Measurements from ENCODE around the gene GMEB2. TPM values are rescaled to one million over a fixed set of nuclear protein-coding genes. Genes with fewer than 3 reads are reported as not detected.

GMEB2 gene
- total RNA-seq, 1 experiment from 2014 or later, result 15.0 TPM

DNA sequence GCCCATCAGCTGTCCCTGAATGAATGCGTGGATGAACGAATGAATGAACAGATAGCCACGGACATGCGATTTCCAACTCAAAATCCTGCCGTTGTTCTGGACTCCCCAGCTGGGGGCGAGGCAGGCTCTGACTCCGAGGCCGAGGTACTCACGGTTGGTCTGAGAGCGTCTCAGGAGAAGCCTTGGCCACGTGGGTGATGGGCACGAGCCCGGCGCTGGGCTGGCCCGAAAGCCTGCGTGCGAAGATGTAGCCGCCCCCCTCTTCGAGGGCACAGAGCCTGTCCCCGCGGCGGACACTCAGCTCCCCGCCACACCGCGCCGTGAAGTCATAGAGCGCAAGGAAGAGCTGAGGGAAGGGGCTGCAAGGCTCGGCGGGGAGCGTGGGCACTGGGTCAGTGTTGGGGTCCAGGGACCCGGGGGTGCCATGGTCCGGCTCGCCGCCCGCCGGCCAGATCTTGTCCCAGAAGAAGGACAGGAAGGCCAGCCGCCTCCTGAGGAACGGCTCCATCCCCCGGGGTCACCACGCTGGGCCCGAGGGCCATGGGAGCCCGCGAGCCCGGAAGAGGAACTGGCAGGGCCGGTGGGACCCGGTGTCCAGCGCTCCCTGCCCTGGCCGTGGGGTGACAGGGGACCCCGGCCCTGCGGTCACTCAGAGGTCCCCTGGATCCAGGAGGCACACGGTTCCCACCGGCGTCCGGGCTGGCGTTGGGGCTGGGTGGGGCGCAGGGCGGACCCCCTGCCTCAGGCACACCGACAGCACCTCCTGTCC, 79.8 kb downstream of the GMEB2 start:
- DNase-seq (ENCODE audit: low spot score), result no peak

DNA sequence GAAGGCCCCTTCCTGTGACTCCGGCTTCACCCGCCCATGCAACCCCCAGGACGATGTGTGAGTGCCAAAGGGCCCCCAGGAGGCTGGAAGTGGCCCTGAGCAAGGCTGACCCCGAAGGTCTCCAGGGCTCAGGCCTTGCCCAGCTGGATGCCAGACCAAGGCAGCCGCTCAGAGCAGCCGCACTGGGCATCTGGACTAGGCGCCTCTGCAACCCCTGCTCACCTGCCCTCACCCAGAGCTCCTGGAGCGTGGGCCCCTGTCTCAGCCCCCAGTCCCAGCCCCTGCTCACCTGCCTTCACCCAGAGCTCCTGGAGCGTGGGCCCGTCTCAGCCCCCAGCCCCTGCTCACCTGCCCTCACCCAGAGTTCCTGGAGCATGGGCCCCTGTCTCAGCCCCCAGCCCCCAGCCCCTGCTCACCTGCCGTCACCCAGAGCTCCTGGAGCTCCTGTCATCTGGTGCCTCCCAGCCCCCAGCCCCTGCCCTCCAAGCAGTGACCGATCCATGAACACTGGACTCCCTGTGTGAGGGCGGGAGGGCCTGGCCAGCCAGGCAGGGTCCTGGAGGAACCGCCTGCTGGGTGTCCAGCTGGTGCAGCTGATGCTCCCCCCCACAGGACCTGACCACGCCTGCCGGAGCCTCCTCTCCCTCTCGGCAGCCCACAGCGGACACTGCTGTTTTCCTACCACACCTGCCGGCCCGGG, 80.5 kb downstream of the GMEB2 start:
- DNase-seq (ENCODE audit: low spot score), result no peak

DNA sequence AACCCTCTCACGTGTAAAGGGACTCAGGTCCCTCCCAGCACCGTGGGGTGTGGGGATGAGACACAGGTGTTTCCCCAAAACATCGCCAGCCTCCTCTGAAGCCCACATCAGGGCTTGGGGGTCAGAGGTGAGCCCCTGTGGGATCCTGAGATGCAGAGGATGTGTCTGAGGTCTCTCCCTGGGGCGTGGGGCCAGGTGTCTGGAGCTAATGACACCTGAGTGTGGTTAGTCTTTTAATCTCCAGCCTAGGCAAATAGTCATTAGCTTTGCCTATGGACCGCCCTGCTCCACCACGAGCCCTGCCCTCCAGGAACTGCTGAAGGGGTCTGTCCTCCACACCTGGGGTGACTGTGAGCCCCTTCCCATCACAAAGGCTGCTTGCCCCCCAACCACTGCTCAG, 81.1 kb downstream of the GMEB2 start:
- DNase-seq (ENCODE audit: low spot score), result no peak

DNA sequence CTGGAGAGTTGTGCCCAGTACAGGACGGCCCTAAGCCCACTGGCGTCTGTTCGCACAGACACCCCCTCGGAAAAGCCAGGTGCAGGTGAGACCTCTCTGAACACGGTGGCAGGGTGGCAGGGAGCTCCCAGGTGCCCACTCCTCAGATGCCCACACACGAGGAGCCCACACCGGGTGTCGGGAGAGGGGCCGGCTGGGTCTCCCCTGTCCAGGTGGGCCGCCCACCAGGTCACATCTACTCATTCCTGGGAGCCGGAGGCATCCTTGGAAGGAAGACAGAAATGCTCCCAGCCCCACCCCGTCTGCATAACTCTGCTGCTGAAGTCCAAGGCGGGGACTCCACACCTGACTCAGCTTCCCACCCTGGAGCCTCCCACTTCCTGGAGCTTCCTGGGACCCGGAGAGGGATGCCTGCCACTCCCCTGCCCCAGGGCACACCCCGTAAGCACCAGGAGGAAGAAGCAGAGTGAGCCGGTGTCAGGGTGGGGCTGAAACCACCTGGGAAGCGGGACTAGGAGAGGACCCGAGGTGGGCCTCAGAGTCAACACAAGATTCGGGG, 81.9 kb downstream of the GMEB2 start:
- DNase-seq (ENCODE audit: low spot score), result peak; percentile 93

DNA sequence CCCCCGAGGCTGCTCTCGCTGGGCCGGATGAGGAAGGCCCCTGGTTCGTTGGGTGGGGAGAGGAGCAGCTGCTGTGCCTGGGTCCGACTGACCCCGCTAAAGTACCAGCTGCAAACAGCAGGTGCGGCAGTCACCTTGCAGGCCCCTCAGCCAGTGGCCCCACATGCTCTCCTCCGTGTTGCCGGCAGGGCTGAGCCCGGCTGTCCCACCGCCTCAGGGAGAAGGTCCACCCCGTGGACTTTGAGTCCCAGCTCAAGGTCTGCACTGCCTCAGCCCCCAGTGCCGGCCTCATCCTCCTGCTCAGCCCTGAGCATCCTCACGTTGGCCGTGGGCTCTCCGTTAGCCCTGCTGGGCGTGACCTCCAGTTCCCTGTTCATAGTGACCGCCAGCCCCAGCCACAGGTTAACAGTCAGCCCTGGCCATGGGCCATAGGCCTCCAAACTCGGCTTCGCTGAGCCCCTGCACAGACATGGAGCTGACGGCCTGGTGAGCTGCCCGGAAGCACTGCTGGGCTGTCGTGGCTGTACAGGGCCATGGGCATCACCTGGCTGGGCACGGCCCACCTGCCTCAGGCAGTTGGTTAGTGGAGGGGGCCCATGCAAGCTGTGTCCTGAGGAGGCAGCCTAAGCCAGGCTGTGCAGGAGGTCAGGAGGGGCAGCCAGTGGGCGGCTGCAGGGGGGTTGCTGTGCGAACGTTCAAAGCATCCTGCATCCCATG, 82.5 kb downstream of the GMEB2 start:
- DNase-seq (ENCODE audit: low spot score), result no peak

DNA sequence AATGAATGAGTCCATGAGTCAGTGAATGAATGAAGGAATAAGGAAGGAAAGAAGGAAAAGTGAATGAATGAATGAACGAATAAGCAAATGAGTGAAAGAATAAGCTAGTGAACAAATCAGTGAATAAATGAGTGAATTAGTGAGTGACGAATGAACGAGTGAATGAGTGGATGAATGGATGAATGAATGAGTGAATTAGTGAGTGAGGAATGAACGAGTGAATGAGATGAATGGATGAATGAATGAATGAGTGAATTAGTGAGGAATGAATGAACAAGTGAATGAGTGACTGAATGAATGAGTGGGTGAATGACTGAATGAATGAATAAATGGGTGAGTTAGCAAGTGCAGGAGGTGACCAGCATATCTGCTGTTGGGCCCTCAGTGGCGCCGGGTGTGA, 83.2 kb downstream of the GMEB2 start:
- DNase-seq (ENCODE audit: low spot score), result no peak

DNA sequence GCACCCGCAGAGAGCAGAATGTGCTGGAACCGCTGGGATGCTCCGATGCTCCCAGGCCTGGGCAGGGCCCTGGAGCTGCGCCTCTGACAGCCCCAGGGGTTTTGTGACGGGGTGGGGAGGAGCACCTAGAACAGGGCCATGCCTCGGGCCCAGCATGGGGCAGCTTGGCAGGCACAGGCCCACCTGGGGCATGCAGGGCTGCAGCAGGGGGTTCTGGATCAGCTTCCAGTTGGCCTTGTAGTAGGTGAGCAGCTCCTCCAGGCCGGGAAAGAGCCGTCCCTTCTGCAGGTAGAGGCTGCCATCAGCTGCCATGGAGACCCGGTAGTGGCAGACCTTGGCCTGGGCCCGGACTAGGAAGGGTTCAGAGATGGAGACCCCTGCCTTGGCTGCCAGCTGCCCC, 83.8 kb downstream of the GMEB2 start:
- DNase-seq (ENCODE audit: low spot score), result no peak

DNA sequence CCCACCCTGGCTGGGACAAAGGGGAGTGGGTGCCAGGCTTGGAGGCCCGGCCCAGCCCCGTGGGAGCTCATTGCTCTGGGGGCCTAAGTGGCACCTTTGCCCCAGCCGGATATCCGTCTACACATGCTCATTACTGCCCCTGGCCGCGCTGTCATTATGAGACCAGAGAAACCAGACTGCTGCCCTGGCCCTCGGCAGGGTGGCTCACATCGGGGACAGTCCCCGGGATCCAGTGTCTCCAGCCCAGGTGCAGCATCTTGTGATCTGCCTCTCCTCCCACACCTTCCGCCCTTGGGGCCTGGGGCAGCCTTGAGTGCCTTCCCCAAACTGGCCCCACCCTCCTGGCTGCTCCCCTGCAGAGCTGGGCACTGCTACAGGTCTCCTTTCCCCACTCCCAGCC, 84.2 kb downstream of the GMEB2 start:
- no peak for DNase-seq (ENCODE audit: low spot score)

DNA sequence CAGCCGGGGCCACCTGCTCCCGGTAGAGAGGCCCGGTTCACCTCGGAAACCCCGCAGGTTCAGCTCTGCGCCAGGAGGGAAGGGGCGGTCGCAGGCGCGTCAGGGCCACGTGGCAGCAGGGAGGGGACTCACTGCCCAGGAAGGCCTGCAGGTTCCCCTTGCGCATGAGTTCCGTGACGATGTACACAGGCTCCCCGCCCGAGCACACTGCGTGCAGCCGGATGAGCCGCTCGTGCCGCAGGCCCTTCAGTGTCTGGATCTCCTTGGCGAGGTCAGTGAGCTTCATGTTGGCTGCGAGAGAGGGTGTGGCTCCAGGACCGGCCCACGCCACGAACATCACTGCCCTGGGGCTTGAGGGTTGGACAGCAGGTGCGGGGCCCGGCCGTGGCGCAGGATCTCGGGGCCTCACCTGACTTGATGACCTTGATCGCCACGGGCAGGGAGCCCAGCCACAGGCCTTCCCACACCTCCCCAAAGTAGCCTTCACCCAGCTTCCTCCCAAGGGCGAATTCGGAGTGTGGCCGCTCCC, 84.8 kb downstream of the GMEB2 start:
- DNase-seq (ENCODE audit: low spot score), result no peak

DNA sequence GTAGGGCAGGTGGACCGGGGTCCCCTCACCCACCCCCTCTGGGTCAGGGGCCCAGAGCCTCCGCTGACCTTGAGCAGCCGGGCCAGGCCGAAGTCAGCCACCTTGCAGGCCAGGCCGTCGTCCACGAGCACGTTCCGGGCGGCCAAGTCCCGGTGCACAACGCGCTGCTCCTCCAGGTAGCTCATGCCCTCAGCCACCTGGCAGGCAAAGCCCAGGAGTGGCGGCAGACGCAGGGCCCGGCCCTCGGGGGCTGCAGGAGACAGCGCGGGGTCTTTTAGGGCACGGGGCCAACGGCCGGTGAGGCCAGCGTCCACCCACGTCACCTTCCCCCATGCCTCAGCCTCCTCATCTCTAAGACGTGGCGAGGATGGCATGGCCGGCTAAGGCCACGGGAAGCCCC, 85.5 kb downstream of the GMEB2 start:
- DNase-seq (ENCODE audit: low spot score), result no peak

DNA sequence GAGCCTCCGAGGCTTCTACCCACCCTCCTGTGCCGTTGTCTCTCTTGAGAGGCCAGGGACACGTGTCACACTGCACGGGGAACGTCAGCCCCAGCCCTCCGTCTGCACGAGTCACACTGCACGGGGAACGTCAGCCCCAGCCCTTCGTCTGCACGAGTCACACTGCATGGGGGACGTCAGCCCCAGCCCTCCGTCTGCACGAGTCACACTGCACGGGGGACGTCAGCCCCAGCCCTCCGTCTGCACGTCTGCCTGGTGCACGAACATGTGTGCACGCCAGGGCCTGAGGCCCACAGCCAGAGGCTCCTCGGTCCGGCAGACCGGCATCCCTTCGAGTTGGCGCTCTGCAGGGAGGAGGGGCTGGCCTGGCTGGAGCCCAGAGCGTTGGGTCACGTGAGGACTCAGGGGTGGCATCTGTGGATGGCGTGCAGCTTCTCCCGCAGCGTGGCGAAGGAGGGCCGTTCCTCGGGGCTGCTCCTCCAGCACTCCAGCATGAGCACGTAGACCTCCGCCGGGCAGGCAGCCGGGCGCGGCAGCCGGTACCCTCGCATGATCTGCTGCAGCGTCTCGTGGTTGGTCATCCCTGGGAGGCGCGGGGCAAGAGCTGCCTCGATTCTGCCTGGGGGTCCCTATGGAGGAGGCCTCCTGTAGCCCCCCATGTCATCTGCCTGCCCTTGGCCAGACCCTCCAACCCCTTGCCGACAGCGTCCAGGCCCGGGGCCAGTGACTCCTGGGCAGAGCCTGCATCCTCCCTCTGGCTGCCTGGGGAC, 86.3 kb downstream of the GMEB2 start:
- DNase-seq (ENCODE audit: low spot score), result no peak

DNA sequence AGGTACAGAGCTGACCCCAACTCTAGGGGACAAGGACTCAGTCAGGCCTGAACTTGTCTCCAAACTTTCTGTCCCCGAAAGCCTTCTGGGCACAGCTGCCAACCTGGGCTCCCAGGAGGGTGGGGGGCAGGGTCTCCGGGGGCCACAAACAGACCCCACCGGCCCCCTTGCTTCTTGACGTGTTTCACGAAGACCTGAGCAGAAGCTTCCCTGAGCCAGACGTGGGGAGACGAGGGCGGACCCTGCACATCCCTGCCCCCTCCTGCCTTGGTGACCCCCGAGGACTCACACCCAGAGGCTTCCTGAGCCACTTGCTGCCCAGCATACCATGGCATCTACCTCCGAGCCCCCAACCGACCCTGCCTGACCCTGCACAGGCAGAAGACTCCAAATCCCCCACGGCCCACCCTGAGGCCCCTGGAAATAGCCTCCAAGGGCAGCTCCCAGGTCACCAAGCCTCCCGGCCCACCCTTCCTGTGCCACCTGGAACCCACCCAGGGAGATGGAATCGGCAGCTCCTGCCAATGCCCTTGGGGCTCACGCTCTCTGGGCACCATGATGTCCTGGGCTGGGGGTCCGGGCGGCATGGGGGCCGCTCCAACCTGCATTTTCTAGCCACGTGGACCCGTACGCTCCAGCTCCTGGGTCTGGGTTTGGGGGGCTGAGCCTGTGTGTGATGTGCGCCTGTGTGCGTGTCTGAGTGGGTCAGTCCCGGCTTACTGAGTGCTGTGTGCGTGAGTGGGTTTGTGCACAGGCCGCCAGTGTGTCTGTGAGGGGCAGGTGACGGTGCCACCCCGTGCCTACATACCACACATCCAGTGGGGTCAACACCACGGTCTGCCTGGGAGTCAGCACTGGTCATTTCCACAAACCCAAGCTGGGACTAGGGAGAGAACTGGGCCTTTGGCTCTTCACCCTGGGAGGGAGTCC, 87.2 kb downstream of the GMEB2 start:
- no peak for DNase-seq (ENCODE audit: low spot score)

DNA sequence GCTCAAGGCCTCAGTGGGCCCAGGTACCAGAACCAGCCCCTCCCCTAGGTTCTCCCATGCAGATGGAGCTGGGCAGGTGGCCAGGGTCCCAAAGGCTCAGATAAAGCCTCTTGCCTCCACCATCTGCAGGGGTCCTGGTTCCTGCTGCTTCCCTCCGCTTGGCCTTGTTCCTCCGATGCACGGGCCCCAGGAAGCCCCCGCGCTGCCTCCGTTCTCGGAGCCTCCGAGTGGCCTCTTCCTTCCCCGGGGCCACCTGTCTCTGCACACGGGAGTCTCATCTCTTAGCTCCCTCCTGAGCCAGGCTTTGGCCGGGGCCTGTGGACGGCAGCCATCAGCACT, 87.8 kb downstream of the GMEB2 start:
- no peak for DNase-seq (ENCODE audit: low spot score)

DNA sequence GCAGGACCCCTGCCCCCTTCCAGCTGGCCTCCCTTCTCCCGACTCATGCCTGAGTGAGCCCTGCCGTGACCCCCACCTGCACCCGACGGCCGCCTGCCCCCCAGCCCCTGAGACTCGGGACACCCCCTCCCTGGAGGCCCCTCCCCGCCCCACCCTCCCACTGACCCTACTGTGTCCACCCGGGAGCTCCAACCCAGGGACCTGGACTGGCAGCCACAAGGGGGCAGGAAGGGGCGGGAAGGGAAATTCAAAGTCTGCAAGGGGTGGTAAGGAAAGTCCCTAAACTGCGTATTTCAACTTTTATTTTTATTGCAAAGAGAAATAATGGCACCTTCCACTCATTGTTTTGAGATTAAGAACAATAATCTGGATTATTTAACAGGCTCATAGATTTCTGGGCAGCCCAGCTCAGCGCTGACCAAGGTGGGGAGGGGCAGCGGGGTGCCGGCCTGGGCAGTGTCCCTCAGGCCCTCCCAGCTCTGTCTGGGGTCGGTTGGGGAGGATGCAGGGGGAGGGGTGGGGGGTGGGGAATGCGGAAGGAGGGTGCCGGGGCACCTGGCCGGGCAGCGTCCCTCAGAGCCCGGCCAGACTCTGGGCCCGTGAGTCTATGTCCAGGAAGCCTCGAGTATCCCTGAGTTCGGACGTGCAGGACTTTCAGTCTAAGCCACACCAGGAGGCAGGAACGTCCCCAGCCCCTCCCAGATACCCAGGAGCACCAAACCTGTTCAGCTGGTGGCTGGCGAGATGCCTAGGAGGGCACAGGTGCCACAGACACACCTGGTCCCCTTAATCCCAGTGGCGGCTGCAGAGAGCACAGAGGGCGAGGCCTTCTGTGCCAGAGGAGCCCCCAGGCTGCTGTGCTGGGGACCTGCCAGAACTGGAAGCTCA, 88.5 kb downstream of the GMEB2 start:
- DNase-seq (ENCODE audit: low spot score), result peak; percentile 63

Other genes starting within 250 kb of the GMEB2 start
- gene KCNQ2, start 154.4 kb downstream of the GMEB2 start, total RNA-seq (2014; rRNA removed; shearing (Covaris generic)), result 0.31 and 0.36 TPM in 2 replicates
- 88.1 and 91.0 TPM in 2 replicates for gene EEF1A2, start 128.0 kb downstream of the GMEB2 start, total RNA-seq (2014; rRNA removed; shearing (Covaris generic))
- 67.4 and 70.6 TPM in 2 replicates for gene PPDPF, start 106.3 kb downstream of the GMEB2 start, total RNA-seq (2014; rRNA removed; shearing (Covaris generic))
- gene PTK6, start 89.7 kb downstream of the GMEB2 start, total RNA-seq (2014; rRNA removed; shearing (Covaris generic)), result 2.0 and 2.4 TPM in 2 replicates
- not detected in 2 replicates for gene SRMS, start 79.4 kb downstream of the GMEB2 start, total RNA-seq (2014; rRNA removed; shearing (Covaris generic))
- 1.8 and 2.9 TPM in 2 replicates for gene FNDC11, start 72.9 kb downstream of the GMEB2 start, total RNA-seq (2014; rRNA removed; shearing (Covaris generic))
- gene HELZ2, start 52.9 kb downstream of the GMEB2 start, total RNA-seq (2014; rRNA removed; shearing (Covaris generic)), result 17.1 and 17.2 TPM in 2 replicates
- gene STMN3, start 26.3 kb upstream of the GMEB2 start, total RNA-seq (2014; rRNA removed; shearing (Covaris generic)), result 2.2 and 2.6 TPM in 2 replicates
- 17.8 and 22.2 TPM in 2 replicates for gene RTEL1, start 31.2 kb upstream of the GMEB2 start, total RNA-seq (2014; rRNA removed; shearing (Covaris generic))
- gene TNFRSF6B, start 69.6 kb upstream of the GMEB2 start, total RNA-seq (2014; rRNA removed; shearing (Covaris generic)), result 2.4 and 3.4 TPM in 2 replicates
- gene ARFRP1, start 80.9 kb upstream of the GMEB2 start, total RNA-seq (2014; rRNA removed; shearing (Covaris generic)), result 61.1 and 65.7 TPM in 2 replicates
- 29.8 and 33.2 TPM in 2 replicates for gene ZGPAT, start 80.9 kb upstream of the GMEB2 start, total RNA-seq (2014; rRNA removed; shearing (Covaris generic))
- gene LIME1, start 109.6 kb upstream of the GMEB2 start, total RNA-seq (2014; rRNA removed; shearing (Covaris generic)), result 53.8 and 59.0 TPM in 2 replicates
- gene SLC2A4RG, start 112.7 kb upstream of the GMEB2 start, total RNA-seq (2014; rRNA removed; shearing (Covaris generic)), result 88.0 and 97.9 TPM in 2 replicates
- gene ZBTB46, start 204.2 kb upstream of the GMEB2 start, total RNA-seq (2014; rRNA removed; shearing (Covaris generic)), result 6.8 and 10.3 TPM in 2 replicates
- not detected in 2 replicates for gene ABHD16B, start 234.4 kb upstream of the GMEB2 start, total RNA-seq (2014; rRNA removed; shearing (Covaris generic))
- gene TPD52L2, start 238.2 kb upstream of the GMEB2 start, total RNA-seq (2014; rRNA removed; shearing (Covaris generic)), result 149 and 174 TPM in 2 replicates

All from A172 (cell line).